Keratinocyte (primary cell): ENCODE results near the gene CEPT1.

Experiments used
- CTCF ChIP-seq, 3 experiments: IDR thresholded peaks in 1 of 3; conservative IDR thresholded peaks in 1 of 3; optimal IDR thresholded peaks in 1 of 3; 2 replicates in 2 of 3; 3 replicates in 1 of 3; pipeline versions ENCODE3 to v1.5.1; 2011; ENCODE audit warnings: low read length in 3 of 3, mild to moderate bottlenecking in 3 of 3, moderate library complexity in 2 of 3, control low read depth in 1 of 3, inconsistent platforms in 1 of 3; ENCODE audit not compliant: insufficient read depth in 2 of 3; ENCODE audit errors: extremely low read depth in 1 of 3
- EZH2 ChIP-seq: IDR thresholded peaks from one replicate; pipeline ENCODE4 v1.6.1; 2012; ENCODE audit warnings: inconsistent platforms, mild to moderate bottlenecking, low read length, moderate library complexity

- TF ChIP-seq EZH2: no peak
- no peak for TF ChIP-seq CTCF (optimal IDR thresholded peaks at IDR 0.05 in 1 of 3, IDR thresholded peaks at IDR 0.05 in 1 of 3, conservative IDR thresholded peaks at IDR 0.05 in 1 of 3; ENCODE audit: extremely low read depth in 1 of 3, insufficient read depth in 2 of 3, low read length in 3 of 3)
Observed at GRCh38 chr1:111104981-111105380, 35.0 kb upstream of the CEPT1 start.
